Measurements from ENCODE around the gene RNF215.

GRCh38 chr22:30348809-30349208, 38.4 kb downstream of the RNF215 start:
- TF ChIP-seq CTCF (IDR thresholded peaks at IDR 0.05; ENCODE audit: low read depth, low read length) (no peak), EZH2phosphoT487 (IDR thresholded peaks at IDR 0.05; ENCODE audit: low read depth) (no peak)

All from OCI-LY3 (cell line).